T1000 (cell line): Measurements from ENCODE around the gene MSRB3.
"Not testable (repeated sequence)": the region's sequence is repeated elsewhere in the genome, so short reads cannot be mapped to it uniquely, and the experiment has no call there.

Experiments used
- DNase-seq: peaks from one replicate; lab custom pipeline; 2025; ENCODE audit warnings: mixed read lengths; lab: John Stamatoyannopoulos, UW

MSRB3 gene

DNA sequence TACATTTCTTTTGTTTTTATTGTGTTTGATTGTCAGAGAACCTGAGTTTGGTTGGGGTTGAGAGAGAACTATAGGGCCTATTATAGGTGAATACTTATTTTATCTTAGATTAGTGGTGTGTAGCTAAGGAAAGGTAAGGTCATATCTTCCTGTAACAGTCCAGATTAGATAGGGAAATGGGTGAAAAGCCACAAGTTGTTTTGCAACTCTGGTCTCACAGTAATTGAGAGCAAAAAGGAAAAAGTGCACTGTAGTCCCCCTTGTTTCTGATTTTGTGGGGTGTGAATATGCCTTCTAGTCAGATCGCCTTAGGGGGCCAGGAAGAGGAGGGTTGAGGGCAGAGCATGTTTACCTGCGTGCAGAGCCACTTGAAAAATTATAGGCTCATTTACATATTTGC, 8.9 kb downstream of the MSRB3 start:
- no peak for DNase-seq

DNA sequence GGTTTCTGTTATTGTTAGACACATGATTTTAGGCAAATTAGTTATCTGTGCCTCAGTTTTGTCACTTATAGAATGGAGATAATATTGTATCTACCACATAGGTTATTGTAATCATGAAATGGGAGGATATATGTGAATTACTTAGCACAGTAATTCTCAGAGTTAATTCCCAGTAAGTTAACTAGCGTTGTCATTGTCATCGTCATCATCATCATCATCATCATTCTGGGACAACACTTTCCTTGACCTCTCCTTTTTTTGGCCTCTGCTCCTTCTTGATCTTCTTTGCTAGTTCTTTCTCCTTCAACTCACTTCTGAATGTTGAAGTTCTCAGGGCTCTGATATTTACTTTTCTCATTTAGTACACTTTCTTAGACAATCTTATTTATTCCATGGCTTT, 13.8 kb downstream of the MSRB3 start:
- DNase-seq, result no peak

DNA sequence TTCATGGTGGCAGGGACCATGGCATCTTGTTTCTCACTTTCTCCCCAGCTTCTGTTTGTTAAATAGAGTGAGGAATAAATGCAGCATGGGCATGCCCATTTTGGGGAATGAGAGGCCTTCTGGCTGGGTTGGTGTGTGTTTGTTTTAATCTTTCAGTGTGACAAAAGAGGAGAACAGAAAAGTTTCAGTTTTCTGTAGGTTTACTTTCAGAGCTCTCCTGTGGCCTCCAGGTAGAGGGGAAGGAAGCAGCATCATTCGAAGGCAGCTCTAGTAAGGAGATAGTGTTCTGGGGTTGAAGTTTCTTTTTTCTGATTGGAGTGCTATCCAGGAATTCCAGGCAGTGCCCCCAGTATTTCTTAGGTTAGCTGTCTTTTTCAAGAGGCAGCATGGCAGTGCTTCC, 15.3 kb downstream of the MSRB3 start:
- no peak for DNase-seq

DNA sequence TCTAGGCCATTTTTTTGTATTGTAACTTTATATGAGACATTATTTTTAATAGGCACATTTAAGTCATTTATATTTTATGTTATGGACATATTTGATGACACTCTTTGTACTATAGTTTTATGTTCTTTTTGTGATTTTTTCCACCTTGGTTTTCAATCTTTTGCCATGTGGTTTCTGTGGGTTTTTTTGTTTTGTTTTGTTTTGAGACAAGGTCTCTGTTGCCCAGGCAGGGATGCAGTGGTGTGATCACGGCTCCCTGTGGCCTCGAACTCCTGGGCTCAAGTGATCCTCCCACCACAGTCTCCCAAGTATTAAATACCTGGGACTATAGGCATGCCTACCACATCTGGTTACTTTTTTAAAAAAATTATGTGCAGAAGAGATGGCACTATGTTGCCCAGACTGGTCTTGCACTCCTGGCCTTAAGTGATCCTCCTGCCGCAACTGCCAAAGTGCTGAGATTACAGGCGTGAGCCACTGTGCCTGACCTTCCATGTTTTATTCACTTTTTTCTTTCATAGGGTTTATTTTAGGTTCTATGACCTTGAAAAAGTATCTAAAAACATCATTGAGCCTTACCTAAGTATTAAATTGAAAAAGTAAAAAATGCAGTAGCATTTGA, 16.3 kb downstream of the MSRB3 start:
- no peak for DNase-seq

DNA sequence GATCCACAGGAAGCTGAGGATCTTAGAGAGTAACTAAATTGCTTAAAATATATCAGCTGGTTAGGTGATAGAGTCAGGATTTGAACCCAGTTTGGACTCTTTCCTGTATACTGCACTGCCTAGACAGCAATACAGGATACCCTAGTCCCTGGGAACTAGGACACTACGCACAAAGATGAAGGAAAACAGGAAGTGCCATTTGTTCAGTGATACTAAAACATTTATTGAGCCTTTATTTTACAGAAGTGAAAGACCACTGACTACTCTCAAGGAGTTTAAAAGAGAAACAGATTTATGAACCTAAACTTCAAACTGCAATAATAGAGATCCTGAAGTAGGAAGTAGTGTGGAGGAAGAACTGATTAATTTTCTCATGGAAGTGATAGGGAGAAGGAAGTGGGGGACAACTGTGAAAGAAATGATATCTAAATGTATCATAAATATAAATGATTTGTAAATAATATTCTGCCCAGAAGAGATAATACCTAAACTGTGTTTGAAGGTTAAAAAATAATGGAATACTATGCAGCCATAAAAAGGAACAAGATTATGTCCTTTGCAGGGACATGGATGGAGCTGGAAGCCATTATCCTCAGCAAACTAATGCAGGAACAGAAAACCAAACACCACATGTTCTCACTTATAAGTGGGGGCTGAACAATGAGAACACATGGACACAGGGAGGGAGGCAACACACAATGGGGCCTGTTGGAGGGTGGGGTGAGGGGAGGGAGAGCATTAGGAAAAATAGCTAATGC, 18.2 kb downstream of the MSRB3 start:
- no peak for DNase-seq

DNA sequence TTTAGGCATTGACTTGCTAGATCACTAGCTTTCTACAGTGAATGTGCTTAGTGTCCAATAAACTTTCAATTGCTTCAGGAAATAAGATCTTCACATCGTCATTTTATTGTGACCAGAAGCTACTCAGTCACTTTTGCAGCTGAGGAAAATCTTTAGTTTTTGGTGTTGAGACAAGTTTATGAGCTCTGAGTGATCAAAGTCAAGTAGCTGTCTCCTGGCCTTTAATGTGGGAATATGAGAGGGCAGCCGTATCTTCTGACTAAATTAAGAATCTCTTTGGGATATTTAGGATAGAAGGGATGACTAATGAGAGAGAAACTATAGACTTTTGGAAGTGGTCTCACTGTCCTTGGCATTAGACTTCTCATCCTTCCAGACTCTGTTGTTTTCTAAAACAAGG, 21.6 kb downstream of the MSRB3 start:
- DNase-seq, result no peak

DNA sequence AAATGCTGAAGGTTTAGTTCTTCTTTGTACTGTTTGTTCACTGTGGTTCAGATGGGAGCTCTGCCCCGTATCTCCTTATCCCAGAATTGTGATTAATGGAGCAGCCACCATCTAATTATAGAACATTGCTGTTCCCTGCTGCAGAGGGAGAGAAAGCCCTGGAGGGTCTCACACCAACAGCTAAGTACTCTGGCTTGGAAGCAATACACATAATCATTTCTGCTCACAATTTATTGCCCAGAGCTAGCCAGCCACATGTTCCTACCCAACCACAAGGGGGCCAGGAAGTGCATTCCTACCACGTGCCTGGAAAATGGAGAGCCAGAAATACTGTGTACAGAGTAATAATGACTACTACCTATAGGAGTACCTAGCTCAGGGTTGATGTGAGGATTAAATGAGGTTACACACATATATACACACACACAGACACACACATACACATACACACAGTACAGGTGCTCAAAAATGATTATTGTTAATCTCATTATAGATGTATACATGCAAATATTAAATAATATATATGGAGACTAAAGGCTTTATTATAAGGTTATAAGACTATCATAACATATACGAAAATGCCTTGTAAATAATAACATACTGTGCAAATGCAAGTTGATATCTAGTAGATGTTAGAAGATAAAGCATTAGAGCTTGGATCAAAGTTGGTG, 22.3 kb downstream of the MSRB3 start:
- no peak for DNase-seq

DNA sequence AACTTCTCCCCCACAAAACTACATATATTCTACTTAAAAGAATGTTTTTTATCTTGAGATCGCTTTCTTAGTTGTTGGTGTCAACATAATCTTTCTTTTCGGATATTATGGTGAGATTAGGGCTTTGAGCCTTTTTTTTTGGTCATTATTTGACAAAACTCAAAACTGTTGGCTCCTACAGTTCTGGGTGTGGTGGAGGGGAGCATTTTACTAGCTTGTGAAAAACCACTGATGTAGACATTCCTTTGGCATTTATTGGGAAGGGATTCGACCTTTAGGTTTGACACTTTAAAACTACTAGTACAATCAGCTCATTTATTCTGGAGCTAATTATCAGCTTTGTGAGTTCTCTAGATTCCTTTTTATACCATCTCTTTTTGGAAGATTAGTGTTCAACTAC, 24.4 kb downstream of the MSRB3 start:
- DNase-seq, result no peak

DNA sequence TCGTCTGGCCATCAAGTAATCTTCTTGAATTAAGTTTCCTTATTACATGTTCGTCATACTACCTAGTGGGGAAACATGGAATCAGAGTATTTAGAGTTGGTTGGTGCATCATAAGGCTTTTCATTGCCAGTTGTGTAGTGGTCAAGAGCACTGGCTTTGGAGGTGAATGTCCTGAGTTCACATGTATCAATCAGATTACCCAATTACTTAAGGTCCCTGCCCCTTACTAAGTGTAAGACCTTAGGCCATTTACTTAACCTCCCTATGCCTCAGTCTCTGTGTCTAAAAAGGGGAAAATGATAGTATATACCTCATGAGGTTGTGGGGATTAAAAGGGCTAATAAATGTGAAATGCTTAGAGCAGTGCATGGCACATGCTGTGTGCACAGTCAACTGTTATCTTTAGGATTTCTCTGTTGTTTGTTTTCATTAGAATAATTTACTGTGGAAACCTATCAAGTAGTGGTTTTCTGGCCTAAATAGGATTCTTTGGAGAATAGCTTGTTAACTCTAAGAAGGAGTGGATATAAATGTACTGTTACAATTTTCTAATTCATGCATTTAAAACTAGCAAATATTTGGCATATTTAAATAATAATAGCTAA, 27.0 kb downstream of the MSRB3 start:
- no peak for DNase-seq

DNA sequence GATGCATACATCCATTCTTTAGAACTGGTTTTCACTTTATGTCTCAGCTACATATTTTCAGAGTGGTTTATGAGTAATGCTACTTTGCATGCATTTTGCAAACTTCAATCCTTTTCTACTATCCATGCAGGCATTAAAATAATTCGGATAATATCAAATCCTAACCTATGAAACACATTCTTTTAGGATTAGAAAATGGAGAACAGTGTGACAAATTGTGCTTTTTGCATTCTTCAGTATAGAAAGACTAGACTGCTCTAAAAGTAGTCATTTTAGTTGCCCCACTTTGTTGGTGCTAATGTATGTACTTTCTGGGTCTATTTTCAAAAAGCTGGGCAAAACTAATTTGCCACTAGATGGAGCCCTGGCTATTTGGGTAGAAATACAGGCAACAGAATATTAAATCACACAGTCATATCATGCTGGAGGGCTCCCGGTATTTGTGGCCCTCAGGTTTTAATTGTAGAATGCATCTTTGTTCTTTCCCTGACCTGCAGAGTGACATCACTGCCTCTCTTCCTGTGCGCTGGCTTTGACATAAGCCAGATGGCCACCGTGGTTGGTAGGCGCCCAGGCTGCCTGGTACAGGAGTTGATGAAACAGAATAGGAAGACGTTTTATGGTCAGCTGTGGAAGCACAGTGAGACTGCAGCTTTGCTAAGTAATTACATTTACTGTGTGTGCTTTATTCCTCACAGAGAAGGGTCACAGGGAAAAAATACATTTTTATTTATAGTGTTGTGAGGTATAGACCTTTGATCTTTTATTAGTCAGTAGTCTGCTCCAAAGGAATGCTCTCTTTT, 28.1 kb downstream of the MSRB3 start:
- no peak for DNase-seq

DNA sequence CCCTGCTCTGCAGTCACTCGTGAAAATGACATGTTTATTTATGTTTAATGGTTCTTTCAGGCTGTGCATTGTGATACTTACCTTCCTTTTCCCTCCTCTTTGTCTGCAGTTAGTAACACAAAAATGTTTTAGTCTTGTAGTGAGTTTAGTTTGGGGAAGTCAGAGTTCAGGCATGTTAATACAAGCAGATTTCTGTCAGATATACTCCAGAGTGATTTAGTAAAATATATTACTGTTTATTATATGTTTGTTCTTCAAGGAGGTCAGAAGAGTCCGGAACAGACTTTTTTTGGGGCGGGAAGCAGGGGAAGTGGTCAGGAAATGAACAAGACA, 28.7 kb downstream of the MSRB3 start:
- DNase-seq, result no peak

DNA sequence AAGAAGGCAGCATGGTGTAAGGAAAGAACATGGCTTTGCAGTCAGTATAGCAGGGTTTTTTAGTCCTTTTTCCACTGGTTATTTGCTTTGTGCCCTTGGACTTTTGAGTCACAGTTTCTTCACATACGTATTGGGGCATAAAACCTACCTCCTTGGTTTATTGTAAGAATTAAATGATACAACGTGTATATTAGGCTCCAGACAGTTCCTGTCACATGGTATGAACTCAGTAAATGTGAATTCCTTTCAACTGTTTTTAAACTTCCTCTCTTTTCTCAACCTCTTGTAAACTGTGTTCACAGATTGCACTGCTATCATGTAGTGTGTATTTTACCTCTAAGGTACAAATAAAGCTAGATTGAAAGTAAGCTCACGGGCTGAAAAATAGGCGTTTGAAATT, 29.5 kb downstream of the MSRB3 start:
- DNase-seq, result no peak

DNA sequence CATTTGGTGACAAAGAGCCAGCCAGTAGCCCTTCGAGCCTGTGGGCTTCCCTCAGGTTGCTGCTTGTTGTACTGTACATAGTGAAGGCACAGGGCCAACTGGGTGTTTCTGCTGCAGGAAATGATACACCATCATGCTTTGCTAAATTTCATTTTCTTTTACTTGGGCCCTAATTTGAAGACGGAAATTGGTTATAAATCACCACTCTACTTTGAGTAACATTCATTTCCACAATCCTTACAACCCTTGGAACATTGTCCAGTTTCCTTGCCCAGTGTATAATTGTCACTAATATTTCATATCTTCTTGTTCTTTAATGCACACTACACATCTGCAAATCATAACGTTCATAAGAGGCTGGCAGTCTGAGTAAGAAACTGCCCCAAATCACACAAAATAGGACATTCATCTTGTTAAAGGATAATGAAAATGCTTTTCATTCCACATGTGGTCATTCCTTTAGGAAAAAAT, 30.2 kb downstream of the MSRB3 start:
- DNase-seq, result no peak

DNA sequence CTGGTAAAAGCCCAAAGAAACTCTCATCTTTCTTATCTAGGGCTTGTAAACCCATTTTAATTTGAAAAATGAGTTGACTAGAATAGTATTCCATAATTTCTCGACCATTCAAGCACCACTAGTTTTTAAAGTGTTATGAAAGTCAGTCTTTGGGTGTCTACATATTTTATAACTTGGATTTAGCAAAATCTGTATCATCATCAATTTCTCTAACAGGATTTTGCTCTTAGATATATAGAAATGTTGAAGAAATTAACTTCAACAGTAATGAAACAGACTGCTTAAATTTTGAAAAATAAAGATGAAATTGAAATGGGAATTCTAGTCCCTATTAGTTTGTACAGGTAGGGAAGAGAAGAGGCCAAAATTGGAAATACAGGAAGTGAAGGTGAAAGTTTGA, 32.8 kb downstream of the MSRB3 start:
- DNase-seq, result no peak

DNA sequence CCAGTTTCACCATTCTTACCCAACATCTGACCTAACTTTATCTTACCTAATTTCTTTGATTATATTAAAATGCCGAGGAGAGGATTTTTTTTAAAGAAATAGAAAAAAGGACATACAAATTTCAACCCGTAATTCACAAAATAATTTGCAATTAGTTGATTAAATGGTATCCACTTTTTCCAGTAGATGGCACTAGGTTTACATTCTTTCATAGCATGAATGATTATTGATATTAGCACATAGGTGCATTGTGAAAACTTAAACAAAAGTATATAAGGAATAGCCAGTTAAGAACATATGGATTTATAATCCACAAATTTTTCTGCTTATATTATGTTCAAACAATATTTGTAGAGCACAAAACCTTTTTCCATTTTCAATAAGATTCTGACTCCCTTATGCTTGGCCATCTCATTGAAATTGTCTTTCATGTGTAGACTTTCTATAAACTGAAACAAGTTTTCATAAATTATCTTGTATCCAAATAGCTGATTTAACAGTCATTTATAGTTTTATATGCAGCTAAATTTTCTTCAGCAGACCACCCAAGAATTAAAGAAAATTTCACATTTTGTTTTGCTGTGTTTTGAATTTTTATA, 35.3 kb downstream of the MSRB3 start:
- no peak for DNase-seq

DNA sequence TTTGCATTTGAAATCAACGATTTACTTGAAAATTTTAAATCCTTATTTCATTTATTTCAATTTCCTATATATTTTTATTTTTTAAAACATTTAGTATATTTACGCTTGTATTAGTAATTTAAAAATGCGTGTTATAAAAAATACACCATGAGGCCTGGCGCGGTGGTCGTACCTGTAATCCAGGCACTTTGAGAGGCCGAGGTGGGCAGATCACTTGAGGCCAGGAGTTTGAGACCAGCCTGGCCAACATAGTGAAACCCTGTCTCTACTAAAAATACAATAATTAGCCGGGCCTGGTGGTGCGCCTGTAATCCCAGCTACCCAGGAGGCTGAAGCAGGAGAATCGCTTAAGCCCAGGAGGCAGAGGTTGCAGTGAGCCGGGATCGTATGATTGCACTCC, 36.8 kb downstream of the MSRB3 start:
- not testable (repeated sequence) for DNase-seq

DNA sequence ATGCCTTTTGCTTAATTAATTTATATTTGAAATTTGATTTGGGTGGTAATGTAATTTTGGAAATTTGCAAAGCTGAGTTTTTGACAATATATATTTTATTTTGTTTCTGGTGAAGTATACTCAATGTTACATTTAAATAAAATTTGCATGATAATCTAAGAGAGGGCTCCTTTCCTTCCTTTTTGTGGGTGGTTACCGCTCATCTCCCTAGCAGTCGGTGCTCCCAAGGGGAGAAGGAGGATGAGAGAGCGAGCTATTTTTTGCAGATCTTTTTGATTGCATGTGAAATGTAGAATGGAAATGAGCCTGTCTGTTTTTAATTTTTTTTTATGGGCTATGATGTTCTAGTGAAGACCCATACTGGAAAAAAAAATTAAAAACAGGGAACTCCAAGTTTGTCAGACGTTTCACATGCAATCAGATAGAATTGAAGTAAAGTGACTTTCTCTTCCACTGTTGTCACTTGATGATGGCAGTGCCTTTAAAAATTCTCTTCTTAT, 39.8 kb downstream of the MSRB3 start:
- no peak for DNase-seq

DNA sequence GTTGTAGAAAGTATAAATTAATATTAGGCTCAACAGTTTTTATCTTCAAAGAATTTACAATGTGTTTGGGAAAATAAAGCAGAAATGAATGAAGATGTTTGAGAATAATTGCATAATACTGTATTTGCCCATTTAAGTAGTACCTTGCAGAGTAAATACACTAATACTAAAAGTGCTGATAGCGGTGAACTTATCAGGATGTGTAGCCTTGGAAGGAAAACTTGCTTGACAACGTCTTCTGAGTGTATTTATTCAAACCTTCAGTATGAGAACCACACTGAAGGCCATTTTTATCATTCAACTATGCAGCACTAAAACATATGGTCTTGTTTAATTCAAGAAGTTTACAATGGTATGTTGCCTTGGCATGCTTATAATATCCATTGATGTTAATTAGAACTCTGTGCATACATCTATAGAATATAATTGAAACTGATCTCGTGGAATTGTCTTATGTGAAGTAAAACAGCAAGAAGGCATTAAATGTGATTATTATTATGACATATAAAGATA, 41.3 kb downstream of the MSRB3 start:
- no peak for DNase-seq

DNA sequence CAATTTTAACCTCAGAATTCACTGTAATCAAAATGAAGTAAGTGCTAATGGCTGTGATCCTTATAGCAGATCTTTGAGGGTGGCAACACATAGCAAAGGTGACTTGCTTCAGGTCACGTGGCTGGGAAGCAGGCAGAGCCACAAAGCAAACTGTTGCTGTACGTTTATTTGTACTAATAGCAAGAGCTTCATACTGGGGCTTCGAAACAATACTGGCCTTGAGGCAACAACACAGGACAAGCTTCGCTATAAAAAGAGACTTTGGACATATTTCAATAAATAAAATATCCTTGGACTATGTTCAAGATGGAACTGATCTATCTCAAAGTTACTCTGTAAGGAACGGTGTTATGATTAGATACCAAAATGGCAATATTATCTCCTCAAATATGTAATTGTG, 44.6 kb downstream of the MSRB3 start:
- DNase-seq, result no peak

DNA sequence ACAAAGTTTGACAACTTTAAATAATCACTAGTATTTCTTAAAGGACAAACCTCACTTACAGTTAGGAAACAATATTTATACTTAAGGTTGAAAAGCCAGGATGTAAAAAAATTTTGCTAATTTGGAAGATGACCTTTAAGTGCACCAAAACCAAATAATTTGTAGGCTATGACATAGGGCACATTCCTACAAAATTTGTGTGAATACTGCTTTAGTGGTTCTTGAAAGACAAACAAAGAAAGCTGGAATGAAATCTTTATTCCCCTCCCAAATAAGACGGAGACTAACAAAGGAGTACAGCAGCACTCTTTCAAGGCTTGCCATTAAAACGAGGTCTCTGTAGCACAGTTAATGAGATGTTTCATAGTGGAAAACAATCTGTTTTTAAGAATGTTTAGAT, 45.6 kb downstream of the MSRB3 start:
- DNase-seq, result no peak

DNA sequence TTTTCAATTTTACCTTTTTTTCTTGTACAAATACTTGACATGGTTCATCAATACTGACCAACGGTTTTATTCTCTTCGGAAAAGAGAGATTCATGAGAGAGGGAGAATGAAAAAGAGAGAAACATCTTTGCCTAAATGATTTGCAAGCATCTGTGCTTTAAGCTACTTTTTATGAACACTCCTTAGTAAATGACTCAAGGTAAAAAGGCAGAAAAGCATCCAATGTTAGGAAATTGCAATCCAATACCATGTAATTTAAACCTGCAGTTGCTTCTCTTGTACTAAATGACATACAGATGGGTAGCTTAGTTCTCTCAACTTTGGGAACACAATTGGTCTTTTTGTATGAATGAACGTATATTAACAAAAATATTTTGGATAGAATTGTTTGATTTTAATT, 46.1 kb downstream of the MSRB3 start:
- no peak for DNase-seq
